NCI-H2107 treated with DMSO at 0.1 percent for 48 hours (cell line): Measurements from ENCODE around the gene CLDN24.
A peak's percentile ranks its signal among the peaks of the same experiment; 100 is the strongest.

Experiments used
- DNase-seq: peaks from one replicate; lab custom pipeline; 2025; ENCODE audit not compliant: unreplicated experiment; lab: John Stamatoyannopoulos, UW

Gene CLDN24

DNA sequence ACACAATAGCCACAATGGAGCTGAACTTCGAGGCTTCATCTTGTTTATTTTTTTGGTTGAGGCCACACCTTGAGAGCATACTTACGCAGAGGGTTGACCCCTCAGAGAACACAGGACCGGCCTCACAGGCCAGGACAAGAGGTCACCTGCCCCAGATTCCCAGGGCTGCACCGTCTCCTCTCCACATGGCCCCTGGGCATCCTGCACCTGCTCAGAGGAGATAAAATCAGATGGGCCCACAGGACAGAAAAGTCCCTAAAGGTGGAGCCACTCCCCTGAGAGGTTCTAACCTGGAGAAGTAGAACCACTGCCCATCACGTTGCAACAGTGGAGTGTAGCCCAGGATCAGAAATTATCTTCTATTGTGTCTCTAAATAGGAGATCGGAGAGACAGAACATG is 1.1 kb upstream of the CLDN24 start:
- no peak for DNase-seq

DNA sequence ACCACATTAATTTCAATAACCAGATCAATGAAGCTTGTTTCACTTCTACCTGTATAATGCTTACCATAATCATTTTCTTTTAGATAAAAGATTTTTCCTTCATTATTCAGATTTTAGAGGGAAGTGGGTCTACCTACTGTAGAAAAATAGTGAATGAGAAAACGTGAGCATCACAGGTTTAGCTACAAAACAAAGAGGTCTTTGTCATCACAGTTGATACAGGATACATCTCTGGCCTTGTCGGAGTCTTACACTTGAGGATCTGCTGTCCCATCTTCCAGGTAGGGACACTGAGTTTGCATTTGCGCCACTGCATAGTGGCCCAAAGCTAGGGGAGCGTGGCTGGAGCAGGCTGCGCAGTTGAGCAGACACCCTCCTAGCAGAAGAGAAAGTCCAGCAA is 710 bp downstream of the CLDN24 start:
- no peak for DNase-seq

DNA sequence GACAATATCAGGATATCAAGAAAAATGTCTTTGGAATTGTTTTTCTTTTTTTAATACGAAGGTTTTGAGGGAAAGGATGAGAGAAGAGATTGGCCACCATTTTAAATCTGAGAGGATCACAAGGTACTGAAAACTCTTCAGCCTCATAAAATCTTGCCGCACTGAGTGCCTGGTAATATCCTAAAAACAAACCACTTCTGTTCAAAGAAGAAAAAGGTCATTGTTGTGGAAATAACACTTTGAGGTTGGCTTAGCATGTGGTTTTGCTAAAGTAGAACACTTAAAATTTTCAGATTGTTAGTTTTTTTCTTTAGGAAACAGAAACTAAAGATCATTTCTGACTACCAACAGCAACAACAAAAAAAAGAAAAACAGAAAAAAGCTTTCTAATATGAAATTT is 1.1 kb downstream of the CLDN24 start:
- DNase-seq, result peak; percentile 29

DNA sequence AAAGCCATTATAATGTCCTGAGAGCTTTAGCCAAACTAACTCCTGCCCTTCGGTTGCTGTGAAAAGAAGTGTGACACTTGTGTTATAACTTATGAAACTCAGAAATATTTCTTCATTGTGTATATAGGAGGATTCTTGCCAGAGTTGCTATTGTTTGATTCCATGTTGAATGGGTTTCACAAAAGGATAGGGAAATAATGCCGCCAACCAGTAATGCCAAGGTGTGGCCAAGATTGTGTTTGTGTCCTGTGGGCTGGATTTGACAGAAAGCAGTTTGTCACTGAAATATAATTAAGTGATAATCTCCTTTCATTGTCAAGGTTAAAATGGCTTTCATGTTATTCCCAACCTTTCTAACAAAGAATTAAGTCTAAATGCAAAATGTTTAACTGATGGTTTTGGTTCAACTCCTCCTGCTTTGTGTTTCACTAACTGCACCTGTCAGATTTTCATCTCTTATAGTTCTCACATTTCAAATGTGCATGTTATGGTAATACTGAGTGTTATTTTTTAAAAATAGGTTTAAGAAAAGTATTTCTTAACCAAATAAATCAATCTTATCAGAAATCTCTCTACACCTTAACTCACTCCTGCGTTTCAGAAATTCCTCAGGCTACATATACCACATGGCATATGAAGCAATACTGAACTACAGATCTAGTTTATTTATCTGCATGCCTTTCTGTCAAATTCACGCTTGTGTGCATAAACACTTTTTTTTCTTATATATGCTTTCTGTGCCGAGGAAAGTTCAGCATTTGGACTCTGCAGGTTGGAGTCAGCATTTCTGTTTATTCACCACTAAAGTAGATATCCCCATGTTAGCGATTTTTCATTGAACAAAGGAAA is 1.8 kb downstream of the CLDN24 start, which contains the start of gene CLDN22:
CLDN22 (minus strand) TSS at position 66 of the 849 bp plus-strand sequence; CDS start at position 8, 58 bp downstream.
- DNase-seq, result peak; percentile 40

- no peak for DNase-seq
These were observed 3.6 kb downstream of the CLDN24 start for GRCh38 chr4:183318656-183319055.

DNA sequence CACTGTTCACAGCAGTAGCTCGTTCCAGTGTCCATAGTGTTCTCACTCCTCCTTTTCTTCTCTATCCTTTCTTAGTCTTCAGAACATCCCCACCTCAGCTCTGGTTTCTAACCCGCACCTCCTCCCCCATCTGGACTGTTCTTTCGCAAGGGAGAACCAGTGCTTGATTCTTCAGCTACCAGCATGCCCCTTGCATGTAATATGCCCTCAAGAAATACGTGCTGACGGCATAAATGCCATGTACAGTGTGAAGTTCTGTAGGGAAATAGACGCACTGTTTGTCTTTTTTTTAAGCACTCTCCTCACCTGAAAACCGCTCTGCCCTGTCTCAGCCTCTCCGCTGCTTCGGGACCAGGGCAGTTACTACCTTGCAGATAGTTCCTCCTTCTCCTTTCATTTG is 7.4 kb downstream of the CLDN24 start:
- DNase-seq, result no peak

DNA sequence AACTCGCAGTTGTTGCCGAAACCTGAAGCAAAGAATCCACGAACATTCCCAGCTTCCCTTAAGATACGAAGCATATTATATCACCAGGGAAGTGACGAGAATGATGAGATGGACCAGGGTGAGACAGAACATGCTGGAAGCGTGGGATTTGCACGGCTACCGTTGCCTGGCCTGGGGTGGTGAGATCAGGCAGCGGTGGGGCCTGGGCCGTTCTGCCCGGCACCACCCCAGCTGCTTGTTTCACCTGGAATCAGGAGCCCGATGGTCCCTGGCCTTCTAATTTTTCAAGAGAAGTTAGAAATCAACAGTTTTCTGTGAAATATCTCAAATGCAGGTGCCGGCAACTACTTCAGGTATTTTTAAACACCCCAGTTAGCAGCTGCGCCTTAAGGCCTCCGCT is 7.9 kb downstream of the CLDN24 start:
- DNase-seq, result no peak

- no peak for DNase-seq
These were observed 9.4 kb downstream of the CLDN24 start for GRCh38 chr4:183312841-183313240.

DNA sequence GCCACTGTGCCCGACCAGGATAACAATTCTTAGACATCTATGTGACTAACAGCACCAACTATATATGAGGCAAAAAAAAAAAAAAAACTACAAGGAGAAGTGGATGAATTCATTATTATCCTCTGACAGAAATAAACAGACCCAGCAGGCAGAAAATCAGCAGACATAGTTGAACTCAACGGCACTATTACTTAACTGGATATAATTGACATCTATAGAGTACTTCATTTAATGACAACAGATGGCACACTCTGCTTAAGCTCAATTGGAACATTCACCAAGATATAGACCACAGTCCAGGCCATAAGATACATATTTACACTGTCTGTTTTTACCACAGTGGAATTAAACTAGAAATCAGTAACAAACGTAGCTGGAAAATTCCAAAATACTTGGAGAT is 15.4 kb downstream of the CLDN24 start:
- peak; percentile 43 for DNase-seq

DNA sequence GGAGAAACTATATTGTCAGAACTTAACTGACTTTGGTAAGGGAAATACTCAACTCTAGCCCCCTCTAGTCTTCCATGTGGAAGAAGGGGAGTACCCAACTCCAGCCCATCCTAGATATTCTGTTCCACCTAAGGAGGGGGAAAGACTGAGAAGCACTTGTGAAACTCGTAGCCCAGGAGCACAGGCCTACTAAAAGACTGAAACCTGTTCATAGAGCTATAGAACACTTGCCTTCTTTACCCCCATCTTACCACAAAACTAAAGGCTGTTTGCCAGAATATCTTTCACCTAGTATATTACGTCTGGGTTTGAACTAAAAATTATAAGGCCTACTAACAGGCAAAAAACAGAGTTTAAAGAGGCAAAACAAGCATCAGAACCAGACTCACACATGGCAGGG is 17.7 kb downstream of the CLDN24 start:
- no peak for DNase-seq

- DNase-seq, result no peak
These were observed 18.2 kb downstream of the CLDN24 start for GRCh38 chr4:183304067-183304466.

GRCh38 chr4:183303301-183303700 is 18.9 kb downstream of the CLDN24 start:
- DNase-seq, result no peak

DNA sequence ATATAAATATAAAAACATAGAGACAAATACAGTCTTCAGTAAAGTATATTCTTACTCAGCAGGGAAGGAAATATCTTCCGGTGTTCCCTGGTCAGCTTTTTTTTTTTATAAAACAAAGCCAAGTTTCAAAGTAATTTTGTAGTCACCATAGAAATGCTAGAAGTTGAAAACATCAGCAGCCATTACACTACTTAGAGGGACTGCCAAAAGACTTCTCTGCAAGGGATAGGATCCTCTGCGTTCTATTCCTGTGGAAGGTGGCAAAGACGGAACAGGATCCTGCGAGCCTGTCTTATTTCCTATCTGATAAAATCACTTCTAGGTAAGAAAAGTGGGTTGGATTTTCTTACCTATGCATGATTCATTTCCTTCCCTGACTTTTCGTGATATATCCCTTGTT is 21.6 kb downstream of the CLDN24 start:
- DNase-seq, result no peak

GRCh38 chr4:183300070-183300469 is 22.2 kb downstream of the CLDN24 start:
- DNase-seq, result no peak

- no peak for DNase-seq
These were observed 22.8 kb downstream of the CLDN24 start for GRCh38 chr4:183299464-183299863.

DNA sequence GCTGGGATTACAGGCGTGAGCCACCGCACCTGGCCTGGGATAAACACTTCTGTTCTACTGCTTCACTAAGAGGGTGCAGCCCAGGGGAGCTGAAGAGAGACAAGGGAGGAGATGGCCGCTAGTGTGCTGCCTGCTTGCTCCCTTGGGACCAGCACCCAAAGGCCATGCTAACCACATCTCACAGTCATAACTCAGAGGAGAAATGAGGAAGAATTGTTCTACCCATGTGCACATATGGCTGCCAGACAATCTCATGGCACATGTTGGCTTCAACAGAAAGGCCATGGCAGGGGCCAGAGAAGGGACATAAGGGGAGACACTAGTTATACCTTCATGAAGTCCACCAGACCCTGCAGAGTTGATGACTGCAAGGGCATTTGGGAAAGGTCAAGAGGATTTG is 24.6 kb downstream of the CLDN24 start:
- no peak for DNase-seq

DNA sequence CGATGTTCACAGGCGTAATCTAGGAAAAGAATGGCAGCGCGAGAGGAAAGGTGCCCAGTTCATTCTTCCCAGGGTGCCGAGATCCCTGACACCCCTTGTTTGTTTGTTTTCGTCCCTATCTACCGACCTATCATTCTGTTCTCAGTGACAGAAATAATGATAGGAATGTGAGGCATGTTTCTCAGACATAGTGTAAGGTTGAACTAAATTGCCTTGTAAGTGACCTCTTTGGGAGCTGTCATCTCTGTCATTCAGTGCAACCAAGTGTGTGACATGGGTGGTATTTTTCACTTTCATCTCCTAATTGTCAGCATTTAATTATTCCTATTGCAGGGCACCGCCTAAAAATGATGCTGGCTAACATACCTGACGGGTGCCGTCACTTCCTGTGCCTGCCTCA is 26.5 kb downstream of the CLDN24 start:
- no peak for DNase-seq

DNA sequence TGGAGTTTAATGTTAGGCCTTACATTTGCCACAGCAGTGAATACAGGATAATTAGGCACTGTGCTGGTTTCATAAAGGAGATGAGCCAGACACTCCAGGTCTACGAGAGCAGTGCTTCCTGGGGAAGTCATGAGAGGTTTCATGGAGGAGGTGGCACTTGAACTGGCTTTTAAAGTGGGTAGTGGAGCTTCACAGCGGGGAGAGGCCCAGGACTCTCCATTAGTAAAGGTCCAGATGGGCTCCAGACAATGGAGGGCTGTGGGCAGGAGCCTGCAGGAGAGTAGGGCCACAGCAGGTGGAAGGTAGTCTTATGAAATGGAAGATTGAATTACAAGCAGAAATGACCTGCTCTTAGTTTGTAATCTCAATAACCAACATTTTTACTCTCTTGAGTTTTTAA is 31.2 kb downstream of the CLDN24 start:
- DNase-seq, result peak; percentile 56

- DNase-seq, result no peak
These were observed 32.5 kb downstream of the CLDN24 start for GRCh38 chr4:183289688-183290087.

DNA sequence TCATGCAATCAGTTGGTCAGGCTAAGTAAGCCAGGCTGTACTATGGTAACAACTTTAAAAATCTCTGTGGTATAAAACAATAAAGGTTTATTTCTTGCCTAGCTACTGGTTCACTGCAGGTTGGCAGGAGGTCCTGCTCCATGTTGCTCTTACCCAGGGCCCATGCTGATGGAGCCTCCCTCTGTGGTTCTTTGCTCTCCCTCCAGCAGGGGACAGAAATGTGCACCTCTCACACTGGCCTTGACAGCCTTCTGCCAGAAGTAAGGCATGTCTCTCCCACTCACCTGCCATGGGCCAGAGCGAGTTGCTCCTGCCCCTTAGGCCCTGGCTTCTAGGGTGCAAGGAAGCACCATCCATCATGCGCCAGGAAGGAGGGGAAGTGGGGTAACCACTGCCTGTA is 33.3 kb downstream of the CLDN24 start:
- DNase-seq, result no peak

DNA sequence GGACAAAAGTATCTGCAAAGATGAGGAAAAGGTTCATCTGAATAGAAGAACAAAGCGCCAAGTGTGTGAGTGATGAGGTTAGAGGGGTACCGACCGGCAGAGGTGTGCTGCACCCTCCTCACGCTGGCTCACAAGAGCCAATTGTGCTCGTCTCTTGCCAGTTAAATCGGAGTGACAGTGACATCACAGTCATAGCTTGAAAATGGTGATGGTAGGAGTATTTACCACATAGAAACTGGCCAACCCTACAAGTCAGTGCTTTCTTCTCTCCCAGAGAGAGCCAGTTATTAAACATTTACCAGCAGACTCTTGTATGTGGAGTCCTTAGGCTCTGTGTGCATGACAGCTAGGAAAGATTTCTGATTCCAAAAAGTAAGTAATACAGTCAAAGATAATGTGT is 34.5 kb downstream of the CLDN24 start:
- no peak for DNase-seq

DNA sequence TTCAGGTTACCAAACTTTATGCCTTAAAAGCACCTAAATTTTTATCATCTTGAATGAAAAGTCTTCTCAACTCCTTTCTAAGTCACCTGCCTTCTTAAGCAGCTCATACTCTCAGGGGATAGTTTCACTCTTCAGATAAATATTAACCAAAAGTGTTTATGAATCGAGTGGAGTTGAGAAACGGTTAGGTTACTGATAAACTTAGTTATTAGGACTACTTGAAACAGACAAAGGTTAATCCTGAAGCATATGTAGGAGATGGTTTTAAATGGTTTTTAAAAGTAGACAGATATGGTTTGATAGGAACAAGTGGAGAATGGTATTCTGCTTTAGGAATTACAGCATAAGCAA is 34.9 kb downstream of the CLDN24 start:
- DNase-seq, result no peak
